Mucosa of stomach (tissue), 1 donor: ENCODE measurements around the gene MAD1L1.
"Not testable (repeated sequence)": the region's sequence is repeated elsewhere in the genome, so short reads cannot be mapped to it uniquely, and the experiment has no call there.

Experiments
- H3K27me3 ChIP-seq: one replicate; pipeline ENCODE4 v1.7.0; 2013; ENCODE audit warnings: mild to moderate bottlenecking, low read length; ENCODE audit not compliant: control insufficient read depth, insufficient read depth
- H3K36me3 ChIP-seq: one replicate; pipeline ENCODE4 v1.7.0; 2013; ENCODE audit warnings: low read length; ENCODE audit not compliant: control insufficient read depth, insufficient read depth
- H3K4me1 ChIP-seq: one replicate; pipeline ENCODE4 v1.7.0; 2013; ENCODE audit warnings: mild to moderate bottlenecking, low read length; ENCODE audit not compliant: control insufficient read depth, insufficient read depth
- H3K4me3 ChIP-seq: one replicate; pipeline ENCODE4 v1.7.0; 2013; ENCODE audit warnings: low read length
- H3K9ac ChIP-seq: one replicate; pipeline ENCODE4 v1.7.0; 2013; ENCODE audit warnings: mild to moderate bottlenecking, low read length, moderate library complexity
- H3K9me3 ChIP-seq: one replicate; pipeline ENCODE4 v1.7.0; 2013; ENCODE audit warnings: mild to moderate bottlenecking, low read length, moderate library complexity; ENCODE audit not compliant: control insufficient read depth
- donor health status: Pancreatic carcinoma.

The MAD1L1 gene

DNA sequence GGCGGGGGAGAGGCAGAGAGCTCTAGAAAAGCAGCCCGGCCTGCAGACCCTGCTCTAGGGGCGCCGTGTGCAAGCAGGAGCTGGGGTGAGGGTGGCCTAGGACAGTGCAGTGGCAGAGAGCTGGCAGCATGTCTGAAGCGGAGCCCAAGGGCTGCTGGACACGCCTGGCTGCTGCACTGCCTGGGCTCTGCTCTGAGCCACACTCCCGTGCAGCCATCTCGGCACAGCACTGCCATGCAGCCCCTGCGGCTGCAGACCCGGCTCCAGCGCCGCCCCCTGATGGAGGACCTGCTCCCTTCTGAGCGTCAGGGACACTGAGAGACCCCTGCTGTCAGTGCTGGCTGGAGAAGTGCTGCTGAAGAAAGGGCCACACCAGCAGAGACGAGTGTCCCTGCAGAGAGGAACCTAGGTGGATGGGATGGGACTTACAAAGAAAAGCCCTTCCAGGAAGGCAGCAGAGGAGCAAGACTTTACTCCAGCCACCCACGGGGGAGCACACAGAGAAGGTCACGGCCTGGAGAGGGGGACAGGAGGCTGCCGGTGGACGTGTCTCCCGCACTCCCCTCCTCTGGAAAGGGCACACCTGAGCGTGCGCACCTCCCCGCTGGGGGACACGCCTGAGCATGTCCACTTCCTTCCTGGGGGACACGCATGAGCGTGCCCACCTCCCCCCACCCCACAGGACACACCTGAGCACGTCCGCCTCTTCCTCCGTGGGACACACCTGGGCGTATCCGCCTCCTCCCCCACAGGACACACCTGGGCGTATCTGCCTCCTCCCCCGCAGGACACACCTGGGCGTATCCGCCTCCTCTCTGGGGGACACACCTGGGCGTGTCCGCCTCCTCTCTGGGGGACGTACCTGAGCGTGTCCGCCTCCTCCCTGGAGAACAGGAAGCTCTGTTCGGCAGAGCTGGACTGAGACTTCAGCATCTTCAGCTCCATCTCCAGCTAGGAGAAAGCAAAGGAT, 252.9 kb downstream of the MAD1L1 start:
- no peaks in the 10 kb centered on the region for H3K9me3 ChIP-seq
- no peak overlapping the region for H3K9ac ChIP-seq
- no peaks in the 10 kb centered on the region for H3K36me3 ChIP-seq
- H3K4me3 ChIP-seq: no peak overlapping the region
- no peaks in the 10 kb centered on the region for H3K27me3 ChIP-seq
- no peaks in the 10 kb centered on the region for H3K4me1 ChIP-seq

DNA sequence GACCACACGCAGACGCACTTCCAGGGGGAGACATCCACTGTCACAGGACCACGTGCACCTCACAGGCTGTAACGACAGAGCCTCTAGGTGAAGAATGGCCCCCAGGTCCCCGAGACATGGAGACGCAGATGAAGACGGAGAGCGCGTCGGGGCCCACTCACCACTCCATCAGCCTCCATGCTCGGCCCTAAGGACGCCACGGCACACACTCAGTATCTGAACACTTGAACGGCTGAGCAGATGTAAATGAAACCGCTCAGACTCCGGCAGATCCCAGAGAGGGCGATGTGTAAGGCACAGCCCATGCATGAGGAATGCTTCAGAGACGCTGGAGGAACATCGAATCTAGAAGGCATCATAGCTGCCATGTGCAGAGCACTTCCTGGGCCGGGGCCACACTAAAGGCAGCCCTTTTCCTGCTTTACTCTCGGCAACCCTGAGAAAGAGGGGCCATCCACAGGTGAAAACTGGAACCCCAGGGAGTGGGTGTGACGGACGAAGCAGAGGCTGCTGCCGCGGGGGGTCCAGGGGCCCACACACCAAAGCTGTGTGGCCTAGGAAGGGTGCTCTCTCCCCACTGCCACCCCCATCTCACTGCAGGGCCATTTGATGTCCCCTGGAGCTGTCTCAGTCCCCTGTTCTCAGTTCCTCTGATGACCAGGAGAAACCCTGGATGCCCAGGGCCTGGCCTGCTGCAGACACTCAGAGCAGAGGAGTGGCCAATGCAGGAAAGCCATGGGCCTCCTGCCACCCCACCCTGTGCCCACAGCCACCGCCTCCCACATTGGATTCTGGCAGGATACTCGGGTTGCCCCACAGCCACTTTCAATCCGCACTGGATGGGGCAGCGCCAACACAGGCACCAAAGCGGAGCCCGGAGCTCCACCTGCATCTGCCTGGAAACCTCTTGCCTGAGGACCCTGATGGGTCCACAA, 253.8 kb downstream of the MAD1L1 start:
- Histone ChIP-seq H3K9ac (no peak overlapping the region), H3K27me3 (no peaks in the 10 kb centered on the region), H3K9me3 (no peaks in the 10 kb centered on the region), H3K4me3 (no peak overlapping the region), H3K4me1 (no peaks in the 10 kb centered on the region), H3K36me3 (no peaks in the 10 kb centered on the region)

DNA sequence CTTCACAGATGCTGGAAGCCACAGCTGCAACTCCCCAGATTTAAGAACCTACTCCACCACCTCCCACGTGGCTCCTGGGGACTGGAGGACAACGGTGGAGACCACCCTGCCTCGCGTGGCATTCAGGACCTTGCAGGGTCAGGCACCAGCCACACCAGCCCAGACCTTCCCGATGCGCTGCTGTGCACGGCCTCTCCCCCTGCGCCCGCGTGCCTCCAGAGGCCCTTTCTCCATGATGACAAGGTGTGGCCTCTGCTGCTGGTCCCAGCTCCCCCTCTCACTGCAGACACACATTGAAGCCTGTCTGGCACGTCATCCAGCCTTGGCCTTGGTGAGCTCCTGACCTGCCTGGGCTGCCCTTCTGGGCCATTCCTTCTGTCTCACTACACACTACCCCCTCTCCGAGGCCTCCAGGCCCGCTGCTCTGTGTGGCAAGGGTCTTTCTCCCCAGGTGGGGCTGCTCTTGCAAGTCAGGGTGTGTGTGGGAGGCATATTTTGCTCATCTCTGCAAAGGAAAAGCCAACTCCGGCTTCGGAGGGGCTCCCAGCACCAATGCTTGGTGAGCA, 254.8 kb downstream of the MAD1L1 start:
- Histone ChIP-seq H3K4me3 (no peak overlapping the region), H3K9me3 (no peaks in the 10 kb centered on the region), H3K4me1 (no peaks in the 10 kb centered on the region), H3K9ac (no peak overlapping the region), H3K27me3 (no peaks in the 10 kb centered on the region), H3K36me3 (no peaks in the 10 kb centered on the region)

DNA sequence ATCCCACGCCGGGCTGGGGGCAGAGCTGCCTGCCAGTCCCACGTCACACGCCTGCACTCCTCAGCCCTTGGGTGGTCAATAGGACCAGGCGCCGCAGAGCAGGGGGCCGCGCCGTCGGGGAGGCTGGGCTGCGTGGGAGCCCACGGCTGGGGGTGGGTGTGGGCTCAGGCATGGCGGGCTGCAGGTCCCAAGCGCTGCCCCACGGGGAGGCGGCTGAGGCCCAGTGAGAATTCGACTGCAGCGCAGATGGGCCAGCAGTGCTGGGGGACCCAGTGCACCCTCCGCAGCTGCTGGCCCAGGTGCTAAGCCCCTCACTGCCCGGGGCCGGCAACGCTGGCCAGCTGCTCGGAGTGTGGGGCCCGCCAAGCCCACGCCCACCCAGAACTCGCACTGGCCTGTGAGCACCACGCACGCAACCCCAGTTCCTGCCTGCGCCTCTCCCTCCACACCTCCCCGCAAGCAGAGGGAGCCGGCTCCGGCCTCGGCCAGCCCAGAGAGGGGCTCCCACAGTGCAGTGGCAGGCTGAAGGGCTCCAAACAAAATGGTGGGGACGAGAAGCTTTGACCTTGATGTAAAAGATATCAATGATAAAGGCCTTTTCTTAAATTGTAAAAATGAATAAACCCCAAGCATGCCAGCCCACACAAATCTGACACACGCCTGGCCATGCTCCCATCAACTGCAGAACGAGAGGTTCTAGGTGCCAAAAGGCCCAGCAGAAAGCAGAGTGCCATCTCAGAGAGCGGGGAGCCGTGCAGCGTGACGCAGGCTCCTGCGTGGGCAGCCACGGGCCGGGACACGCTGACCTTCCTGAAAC, 255.5 kb downstream of the MAD1L1 start:
- Histone ChIP-seq H3K4me1 (no peaks in the 10 kb centered on the region), H3K36me3 (no peaks in the 10 kb centered on the region), H3K4me3 (no peak overlapping the region), H3K9me3 (no peaks in the 10 kb centered on the region), H3K27me3 (no peaks in the 10 kb centered on the region), H3K9ac (no peak overlapping the region)

DNA sequence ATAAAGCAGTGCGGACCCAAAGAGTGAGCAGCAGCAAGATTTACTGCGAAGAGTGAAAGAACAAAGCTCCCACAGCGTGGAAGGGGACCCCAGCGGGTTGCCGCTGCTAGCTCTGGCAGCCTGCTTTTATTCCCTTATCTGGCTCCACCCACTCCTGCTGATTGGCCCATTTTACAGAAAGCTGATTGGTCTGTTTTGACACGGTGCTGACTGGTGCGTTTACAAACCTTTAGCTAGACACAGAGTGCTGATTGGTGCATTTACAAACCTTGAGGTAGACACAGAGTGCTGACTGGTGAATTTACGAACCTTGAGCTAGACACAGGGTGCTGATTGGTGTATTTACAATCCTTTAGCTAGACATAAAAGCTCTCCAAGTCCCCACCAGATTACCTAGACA, 256.2 kb downstream of the MAD1L1 start:
- not testable (repeated sequence) for H3K4me3 ChIP-seq, H3K4me1 ChIP-seq, H3K27me3 ChIP-seq, H3K36me3 ChIP-seq, H3K9me3 ChIP-seq, H3K9ac ChIP-seq

DNA sequence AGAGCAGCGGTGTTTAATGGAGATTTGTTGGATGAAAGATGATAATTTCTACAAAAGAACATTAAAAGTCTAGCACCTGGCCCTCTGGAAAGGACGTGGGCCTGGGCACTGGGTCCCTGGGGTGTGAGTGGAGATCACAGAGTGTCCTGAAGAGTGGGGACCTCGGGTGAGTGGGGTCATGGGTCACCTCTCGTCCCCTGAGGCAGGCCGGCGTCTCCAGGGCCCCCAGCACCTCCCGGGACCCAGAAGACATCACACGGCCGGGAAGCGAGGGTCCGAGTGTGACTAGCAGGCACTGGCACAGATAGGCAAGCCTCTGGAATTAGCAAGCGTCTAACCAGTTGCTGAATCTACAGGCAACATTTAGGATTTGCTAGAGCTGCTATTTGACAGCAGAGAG, 257.2 kb downstream of the MAD1L1 start:
- no peaks in the 10 kb centered on the region for H3K9me3 ChIP-seq
- no peak overlapping the region for H3K9ac ChIP-seq
- H3K36me3 ChIP-seq: no peaks in the 10 kb centered on the region
- H3K27me3 ChIP-seq: no peaks in the 10 kb centered on the region
- no peak overlapping the region for H3K4me3 ChIP-seq
- no peaks in the 10 kb centered on the region for H3K4me1 ChIP-seq

DNA sequence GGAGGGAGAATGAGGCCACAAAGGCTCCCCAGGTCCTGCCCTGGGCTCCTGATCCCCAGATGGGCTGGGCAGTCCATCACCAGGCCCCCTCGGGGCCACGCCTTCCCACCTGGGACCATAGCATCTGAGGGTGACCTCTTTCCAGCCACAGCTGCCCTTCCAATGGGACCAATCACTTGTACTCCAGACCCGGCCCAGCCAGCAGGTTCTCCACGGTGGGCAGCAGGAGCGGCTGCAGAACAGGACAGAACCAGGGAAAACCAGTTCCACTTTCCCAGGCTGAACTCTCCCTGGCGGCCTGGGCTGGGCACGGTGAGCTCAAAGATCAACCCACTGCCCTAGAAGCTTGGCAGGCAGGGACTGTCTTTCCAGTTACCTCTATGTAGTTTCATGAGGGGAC, 257.6 kb downstream of the MAD1L1 start:
- no peaks in the 10 kb centered on the region for H3K36me3 ChIP-seq
- H3K9ac ChIP-seq: no peak overlapping the region
- H3K4me3 ChIP-seq: no peak overlapping the region

DNA sequence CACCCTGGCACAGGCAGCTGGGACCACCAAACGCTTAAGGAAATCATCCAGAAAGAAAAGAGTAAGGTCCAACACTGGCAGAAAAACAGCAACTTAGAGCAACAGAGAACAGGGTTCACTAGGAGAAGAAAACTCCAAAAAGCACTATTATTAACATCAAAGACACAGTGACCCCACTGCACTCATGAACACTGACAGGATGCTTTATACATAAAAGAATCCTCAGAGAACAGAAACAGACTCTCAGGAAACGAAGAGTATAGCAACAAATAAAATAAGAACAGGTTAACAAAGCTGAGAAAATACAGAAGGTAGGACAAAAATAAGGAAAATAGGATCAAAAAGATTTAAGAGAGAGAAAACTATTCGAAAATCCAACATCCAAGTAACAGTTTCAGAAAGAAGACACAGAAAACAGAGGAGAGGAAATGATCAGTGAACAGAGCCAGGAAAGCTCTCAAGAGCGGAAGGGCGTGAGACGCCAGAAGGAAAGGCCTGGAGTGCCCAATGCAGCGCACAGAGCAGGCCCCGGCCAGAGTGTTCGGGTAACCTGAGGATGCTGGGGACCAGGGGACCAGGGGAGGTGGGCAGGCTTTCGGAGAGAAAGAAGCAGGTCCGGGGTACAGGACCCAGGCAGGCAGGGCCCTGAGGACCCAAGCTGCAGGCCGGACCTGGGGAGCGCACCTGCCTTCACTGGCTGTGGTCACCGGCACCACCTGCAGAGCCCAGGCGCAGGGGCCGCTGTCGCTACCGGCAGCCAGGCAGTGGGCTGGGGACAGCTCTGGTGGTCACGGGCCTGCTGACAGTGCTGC, 258.2 kb downstream of the MAD1L1 start:
- no peaks in the 10 kb centered on the region for H3K36me3 ChIP-seq
- H3K4me3 ChIP-seq: no peak overlapping the region
- H3K9ac ChIP-seq: no peak overlapping the region
- no peaks in the 10 kb centered on the region for H3K27me3 ChIP-seq
- no peaks in the 10 kb centered on the region for H3K9me3 ChIP-seq
- H3K4me1 ChIP-seq: no peaks in the 10 kb centered on the region

More for the DNA sequence above, 257.6 kb downstream of the MAD1L1 start:
- Histone ChIP-seq H3K27me3 (no peaks in the 10 kb centered on the region), H3K4me1 (no peaks in the 10 kb centered on the region), H3K9me3 (no peaks in the 10 kb centered on the region)

DNA sequence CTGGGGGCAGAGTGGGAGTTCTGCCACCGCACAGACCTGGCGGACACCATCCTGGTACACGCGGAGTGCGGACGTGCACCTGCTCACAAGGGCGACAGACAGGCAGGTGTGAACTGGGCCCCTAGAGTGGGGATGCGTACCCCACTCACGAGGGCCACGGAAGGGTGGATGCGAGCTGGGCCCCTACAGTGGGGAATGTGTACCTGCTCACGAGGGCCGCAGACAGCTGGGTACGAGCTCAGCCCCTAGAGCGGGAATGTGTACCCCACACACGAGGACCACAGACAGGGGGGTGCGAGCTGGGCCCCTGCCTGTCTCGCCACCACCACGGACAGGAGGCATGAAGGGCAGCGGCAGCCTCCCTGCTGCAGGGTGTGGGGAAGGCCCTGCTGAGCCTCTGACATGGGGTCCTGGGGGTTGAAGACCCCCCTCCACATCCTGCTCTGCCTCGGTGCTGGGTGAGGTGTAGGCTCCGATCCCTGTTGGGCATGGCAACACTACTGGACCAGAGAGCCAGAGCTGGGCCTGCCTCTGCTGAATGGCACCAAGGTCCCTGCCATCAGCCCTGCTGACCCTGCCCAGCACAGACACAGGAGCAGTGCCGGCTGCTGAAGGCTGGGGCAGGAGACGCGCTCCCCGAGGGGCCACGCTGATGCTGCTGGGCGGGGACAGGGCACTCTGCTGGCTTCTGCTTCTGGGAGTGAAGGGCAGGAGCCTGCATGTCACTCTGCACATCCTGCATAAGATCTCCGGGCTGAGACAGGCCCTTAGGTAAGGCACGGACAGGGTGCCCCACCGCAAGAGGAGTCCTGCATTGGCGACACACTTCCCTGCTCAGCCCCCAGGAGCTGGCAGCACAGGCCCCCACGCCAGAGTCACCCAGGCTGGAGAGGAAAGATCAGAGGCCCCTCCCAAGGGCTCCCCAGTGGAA, 259.2 kb downstream of the MAD1L1 start:
- H3K9me3 ChIP-seq: no peaks in the 10 kb centered on the region
- H3K4me3 ChIP-seq: no peak overlapping the region
- no peak overlapping the region for H3K9ac ChIP-seq
- no peaks in the 10 kb centered on the region for H3K27me3 ChIP-seq
- no peaks in the 10 kb centered on the region for H3K36me3 ChIP-seq
- H3K4me1 ChIP-seq: no peaks in the 10 kb centered on the region

DNA sequence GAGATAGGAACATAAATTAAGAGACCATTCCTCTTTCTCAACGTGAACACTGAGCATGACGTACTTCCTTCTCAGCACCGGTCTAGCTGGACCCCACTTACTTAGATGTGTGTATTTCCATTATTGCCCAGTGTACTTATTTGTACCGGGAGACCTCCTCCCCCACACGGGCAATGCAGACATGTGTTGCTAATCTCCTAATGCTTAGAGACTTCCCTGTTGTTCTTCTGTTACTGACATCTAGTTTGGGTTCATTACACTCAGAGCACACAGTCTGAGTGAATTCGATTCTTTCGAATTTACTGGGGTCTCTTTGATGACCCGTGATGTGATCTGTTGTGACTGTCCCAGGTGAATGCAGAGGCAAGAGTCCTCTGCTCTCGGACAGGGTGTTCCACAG, 260.0 kb downstream of the MAD1L1 start:
- Histone ChIP-seq H3K4me3 (no peak overlapping the region), H3K27me3 (no peaks in the 10 kb centered on the region), H3K4me1 (no peaks in the 10 kb centered on the region), H3K9me3 (no peaks in the 10 kb centered on the region), H3K9ac (no peak overlapping the region), H3K36me3 (no peaks in the 10 kb centered on the region)
